Gastrocnemius medialis (tissue), 4 donors: Measurements from ENCODE around the gene RPS6KA2.

Experiments used
- CTCF ChIP-seq, 5 experiments: fragments of 450-650 bp in 3 of 5; fragments of 200-600 bp in 2 of 5; sonication (generic) in 2 of 5; IDR thresholded peaks in 4 of 5; conservative IDR thresholded peaks in 1 of 5; 1 replicate in 4 of 5; 2 replicates in 1 of 5; pipeline ENCODE4 v1.5.1; 2016 to 2019; ENCODE audit warnings: antibody characterized with exemption in 5 of 5, mild to moderate bottlenecking in 3 of 5, moderate library complexity in 3 of 5
- POLR2A ChIP-seq, 2 donors: fragments of 450-650 bp; IDR thresholded peaks; one replicate each; pipeline ENCODE4 v1.6.1; 2017; ENCODE audit warnings: antibody characterized with exemption in 2 of 2, mild to moderate bottlenecking in 2 of 2, moderate library complexity in 2 of 2

- TF ChIP-seq CTCF (IDR thresholded peaks at IDR 0.05 in 4 of 5, conservative IDR thresholded peaks at IDR 0.05 in 1 of 5) = no peak
- TF ChIP-seq POLR2A (IDR thresholded peaks at IDR 0.05) = no peak
Observed at GRCh38 chr6:166423051-166423745, 203.9 kb downstream of the RPS6KA2 start.
